ENCODE measurements around the gene RANBP3.

GRCh38 chr19:5904352-5905113 is 73.4 kb downstream of the RANBP3 start, which contains the start of gene VMAC:
- TF ChIP-seq EZH2 (IDR thresholded peaks at IDR 0.05; ENCODE audit: insufficient read depth, poor library complexity, severe bottlenecking) (no peak), EZH2phosphoT487 (IDR thresholded peaks at IDR 0.05; ENCODE audit: insufficient read depth, low read depth) (no peak)
